HL-60 (cell line): Measurements from ENCODE around the gene ADM2.

Experiments
- CTCF ChIP-seq: IDR thresholded peaks from one replicate; pipeline ENCODE4 v1.5.1; 2011; ENCODE audit warnings: low read length, control low read depth, inconsistent platforms; ENCODE audit not compliant: insufficient read depth
- GABPA ChIP-seq: IDR thresholded peaks from 2 replicates; pipeline ENCODE4 v1.6.1; 2012; ENCODE audit warnings: low read depth

- TF ChIP-seq CTCF (no peak), GABPA (no peak)
Observed at GRCh38 chr22:50435291-50436014, 45.9 kb upstream of the ADM2 start.
